OCI-LY7 (cell line): Measurements from ENCODE around the gene SLC9A7. TPM values are rescaled to one million over a fixed set of nuclear protein-coding genes. Genes with fewer than 3 reads are reported as not detected.

Experiments
- BruUV-seq: library from RNA; stranded (reverse); fragments of 400-500 nt; replicated peaks from 2 replicates; lab custom pipeline; 2021; lab: Mats Ljungman, UMichigan
- CTCF ChIA-PET: fragments of 300-600 bp; sonication (Branson Sonifier 250); formaldehyde crosslinking; loops from one replicate; lab custom pipeline; 2022; ENCODE audit warnings: antibody characterized with exemption; ENCODE audit not compliant: unreplicated experiment; lab: Charles Lee
- POLR2A ChIA-PET: fragments of 300-600 bp; sonication (Branson Sonifier 250); formaldehyde crosslinking; loops from one replicate; lab custom pipeline; 2022; ENCODE audit warnings: antibody characterized with exemption; lab: Charles Lee
- DNase-seq: peaks from one replicate; pipeline ENCODE4 v3.0.0-alpha.2; 2015; ENCODE audit warnings: low spot score
- H2AFZ ChIP-seq: fragments of 200-600 bp; sonication (generic), shearing (Covaris generic); 2 replicates; pipeline ENCODE4 v1.6.1; 2014; ENCODE audit warnings: mild to moderate bottlenecking, antibody characterized with exemption, low read length, moderate library complexity
- H3K27ac ChIP-seq: fragments of 200-600 bp; sonication (generic); 2 replicates; pipeline ENCODE4 v1.5.1; 2014; ENCODE audit warnings: mixed run types, low read depth, mild to moderate bottlenecking, moderate library complexity, low read length, inconsistent platforms; ENCODE audit not compliant: poor library complexity, severe bottlenecking
- H3K36me3 ChIP-seq: fragments of 200-600 bp; sonication (generic); 2 replicates; pipeline ENCODE4 v1.6.1; 2014; ENCODE audit warnings: mild to moderate bottlenecking, antibody characterized with exemption, low read length, moderate library complexity, mixed read lengths; ENCODE audit not compliant: insufficient read depth
- H3K4me1 ChIP-seq: fragments of 200-600 bp; sonication (generic); 2 replicates; pipeline ENCODE4 v1.5.1; 2014; ENCODE audit warnings: mild to moderate bottlenecking, low read length; ENCODE audit not compliant: insufficient read depth, poor library complexity, severe bottlenecking
- H3K4me2 ChIP-seq: fragments of 200-600 bp; sonication (generic); 2 replicates; pipeline ENCODE4 v1.6.1; 2014; ENCODE audit warnings: mild to moderate bottlenecking, low read length
- H3K4me3 ChIP-seq: fragments of 200-600 bp; sonication (generic); 2 replicates; pipeline ENCODE4 v1.5.1; 2014; ENCODE audit warnings: mild to moderate bottlenecking, low read depth, low read length; ENCODE audit not compliant: poor library complexity, severe bottlenecking
- H3K79me2 ChIP-seq: fragments of 200-600 bp; sonication (generic); 2 replicates; pipeline ENCODE4 v1.6.1; 2016; ENCODE audit warnings: low read depth, mild to moderate bottlenecking, low read length, moderate library complexity, mixed read lengths; ENCODE audit not compliant: insufficient read depth
- H3K9me2 ChIP-seq: fragments of 200-600 bp; sonication (generic); 2 replicates; pipeline ENCODE4 v1.6.1; 2016; ENCODE audit warnings: mild to moderate bottlenecking, low read length, mixed read lengths; ENCODE audit not compliant: insufficient read depth
- H3K9me3 ChIP-seq: fragments of 200-600 bp; sonication (generic); 2 replicates; pipeline ENCODE4 v1.6.1; 2014; ENCODE audit warnings: mild to moderate bottlenecking, mixed run types, low read length, mixed read lengths
- H4K20me1 ChIP-seq: fragments of 200-600 bp; sonication (generic); 2 replicates; pipeline ENCODE4 v1.6.1; 2014; ENCODE audit warnings: mild to moderate bottlenecking, antibody characterized with exemption, low read length, moderate library complexity, mixed read lengths; ENCODE audit not compliant: insufficient read depth
- CTCF ChIP-seq: fragments of 200-600 bp; sonication (generic); conservative IDR thresholded peaks from 2 replicates; pipeline ENCODE4 v1.5.1; 2014; ENCODE audit warnings: mild to moderate bottlenecking, antibody characterized with exemption, low read length, moderate library complexity, mixed read lengths
- EZH2phosphoT487 ChIP-seq: fragments of 200-600 bp; sonication (generic); IDR thresholded peaks from 2 replicates; pipeline ENCODE4 v1.6.1; 2018; ENCODE audit warnings: low read depth, borderline replicate concordance, mild to moderate bottlenecking, mixed run types, antibody characterized with exemption, low read length, moderate library complexity, mixed read lengths
- intact Hi-C: fragments of 100-400 bp; cut with micrococcal nuclease; formaldehyde crosslinking; loops from one replicate; pipeline ENCODE4 v1.10.0; 2022; ENCODE audit not compliant: unreplicated experiment
- total RNA-seq, 2 experiments: library from RNA; depleted of rRNA in 1 of 2; stranded (reverse); fragments of >200 nt in 1 of 2; shearing (Covaris generic) in 1 of 2; gene quantifications; 2 replicates each; pipeline ENCODE4 v1.2.3, GENCODE V29; 2014 to 2022

Gene SLC9A7
- total RNA-seq, 2 experiments from 2014 or later, result 40.5 to 59.6 TPM

DNA sequence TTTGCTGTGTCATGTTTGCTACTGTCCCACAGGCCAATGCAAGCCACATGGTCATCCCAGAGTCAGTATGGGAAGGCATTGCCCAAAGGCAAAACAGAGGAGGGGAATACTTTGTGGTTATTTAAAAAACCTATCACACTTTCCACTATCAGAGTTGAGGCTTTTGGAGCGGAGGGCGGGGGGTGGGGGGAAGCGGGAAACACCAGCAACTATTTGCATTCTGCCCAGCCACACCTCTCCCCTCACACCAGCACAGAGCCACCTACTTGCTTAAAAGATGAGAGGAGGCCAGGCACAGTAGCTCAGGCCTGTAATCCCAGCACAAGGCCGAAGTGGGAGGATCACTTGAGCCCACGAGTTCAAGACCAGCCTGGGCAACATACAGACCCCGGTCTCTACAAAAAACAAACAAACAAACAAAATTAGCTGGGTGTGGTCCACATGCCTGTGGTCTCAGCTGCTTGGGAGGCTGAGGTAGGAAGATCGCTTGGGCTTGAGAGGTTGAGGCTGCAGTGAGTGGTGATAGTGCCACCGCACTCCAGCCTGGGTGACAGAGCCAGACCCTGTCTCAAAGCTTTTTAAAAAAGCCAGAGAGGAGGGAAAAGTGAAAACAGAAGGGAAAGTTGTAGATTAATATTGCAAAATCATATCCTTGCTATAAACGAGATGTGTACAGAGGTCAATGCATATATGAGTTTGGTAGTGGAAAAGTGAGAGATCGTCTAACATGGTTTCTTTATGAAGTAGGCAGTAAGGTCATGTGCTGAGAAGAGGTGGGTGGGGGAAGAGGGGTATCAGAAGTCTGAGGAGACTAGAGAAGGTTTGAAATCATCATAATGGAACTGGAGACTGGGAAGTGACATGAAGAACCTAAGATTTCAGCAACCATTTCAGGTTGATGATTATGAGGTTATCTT lies 187.2 kb downstream of the SLC9A7 start:
- H4K20me1 ChIP-seq, result no peaks in the 10 kb centered on the region
- no peak overlapping the region for H3K27ac ChIP-seq
- DNase-seq, result no peak
- peak overlapping the region; percentile 76 for H3K4me2 ChIP-seq
- no peaks in the 10 kb centered on the region for H3K9me3 ChIP-seq
- H3K4me1 ChIP-seq, result peaks cover 30% of the 10 kb centered on the region
- H3K36me3 ChIP-seq, result no peaks in the 10 kb centered on the region
- TF ChIP-seq CTCF, result no peak
- TF ChIP-seq EZH2phosphoT487, result no peak
- H3K9me2 ChIP-seq, result no peaks in the 10 kb centered on the region
- ChIA-PET POLR2A (interaction anchor here (0.7 kb wide), 1 partner anchor 92 kb away, joined by 3 read pairs; no protein-coding TSS in a partner anchor), CTCF (no interaction called here)
- no peak overlapping the region for H3K4me3 ChIP-seq
- 0 out of 2 replicates have a peak overlapping the region, but pooled peaks have one; percentile 59 for H2AFZ ChIP-seq
- peaks cover 8% of the 10 kb centered on the region; the same call in 1 of the 2 replicates for H3K79me2 ChIP-seq
- no TSS peak for BruUV-seq
- intact Hi-C loops, result loop anchor here (5.0 kb wide), 1 partner anchor 186 kb away; the partner anchor contains the start of gene SLC9A7

DNA sequence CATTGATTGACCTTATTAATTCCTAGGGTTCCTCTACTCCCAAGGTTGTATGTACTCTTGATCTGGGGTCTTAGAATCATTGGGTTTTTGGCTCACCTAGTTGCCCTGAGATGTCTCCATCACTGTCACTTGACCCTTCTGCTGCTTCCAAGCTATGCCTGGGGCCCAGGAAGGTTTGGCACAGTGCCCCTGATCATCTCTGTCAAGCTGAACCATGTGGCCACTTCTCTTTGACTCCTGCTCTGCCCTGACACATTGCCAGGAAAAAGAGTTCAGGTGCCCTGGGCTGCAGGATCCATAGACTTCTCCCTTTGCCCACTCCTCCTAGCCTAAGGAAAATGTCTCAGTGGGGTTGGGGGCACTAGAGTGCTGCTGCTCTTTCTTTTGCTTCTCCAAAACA lies 189.3 kb downstream of the SLC9A7 start:
- Histone ChIP-seq H3K4me1 (peaks cover 15% of the 10 kb centered on the region), H3K79me2 (no peaks in the 10 kb centered on the region), H3K4me2 (no peak overlapping the region), H3K27ac (no peak overlapping the region), H3K9me2 (no peaks in the 10 kb centered on the region), H4K20me1 (no peaks in the 10 kb centered on the region), H3K4me3 (no peak overlapping the region), H3K9me3 (no peaks in the 10 kb centered on the region), H3K36me3 (no peaks in the 10 kb centered on the region), H2AFZ (no peak overlapping the region)
- no peak for DNase-seq
- BruUV-seq, result no TSS peak
- ChIA-PET POLR2A (no interaction called here), CTCF (no interaction called here)
- TF ChIP-seq CTCF (no peak), EZH2phosphoT487 (no peak)
- intact Hi-C loops, result loop anchor here (5.0 kb wide), 1 partner anchor 188 kb away; the partner anchor contains the start of gene SLC9A7

DNA sequence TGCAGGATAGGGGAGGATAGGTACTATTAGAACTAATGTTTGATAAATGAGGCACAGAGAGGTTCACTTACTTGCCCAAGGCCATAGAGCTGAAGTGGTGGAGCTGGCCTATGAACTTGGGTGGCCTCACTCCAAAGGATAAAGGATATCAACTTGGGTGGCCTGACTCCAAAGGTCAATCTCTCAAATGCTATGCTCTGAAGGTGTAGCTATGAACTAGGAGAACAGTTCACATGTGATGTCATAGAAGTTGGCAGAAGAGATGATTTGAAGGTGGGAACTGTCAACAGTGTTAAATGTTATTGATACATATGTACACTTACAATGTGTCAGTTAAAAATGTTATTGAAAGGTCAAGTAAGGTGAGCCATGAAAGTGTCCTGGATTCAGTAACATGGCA lies 191.5 kb downstream of the SLC9A7 start:
- TF ChIP-seq EZH2phosphoT487 (no peak), CTCF (no peak)
- Histone ChIP-seq H4K20me1 (no peaks in the 10 kb centered on the region), H3K27ac (no peak overlapping the region), H3K9me2 (no peaks in the 10 kb centered on the region), H3K9me3 (no peaks in the 10 kb centered on the region), H3K36me3 (no peaks in the 10 kb centered on the region), H3K79me2 (no peaks in the 10 kb centered on the region), H2AFZ (no peak overlapping the region), H3K4me1 (peaks cover 18% of the 10 kb centered on the region), H3K4me3 (no peak overlapping the region), H3K4me2 (no peak overlapping the region)
- BruUV-seq, result no TSS peak
- intact Hi-C loops, result no loop called here
- ChIA-PET POLR2A (interaction anchor here (0.6 to 0.7 kb wide), 3 partner anchors 11 to 227 kb away, joined by 3 to 5 read pairs (median 3); no protein-coding TSS in a partner anchor), CTCF (no interaction called here)
- DNase-seq, result no peak
